K562 (cell line): ENCODE results near the gene PTK6. TPM values are rescaled to one million over a fixed set of nuclear protein-coding genes. Genes with fewer than 3 reads are reported as not detected.

Experiments
- ATF1 ChIP-seq, 2 experiments: fragments of 450-650 bp in 1 of 2; IDR thresholded peaks; 2 replicates each; pipeline ENCODE4 v1.6.1; 2016; ENCODE audit warnings: missing compliant biosample characterization in 1 of 2, missing genetic modification characterization in 1 of 2
- BCOR ChIP-seq: fragments of 450-650 bp; IDR thresholded peaks from 2 replicates; pipeline ENCODE4 v1.6.1; 2016
- CREM ChIP-seq: IDR thresholded peaks from 2 replicates; pipeline ENCODE4 v1.6.1; 2014; ENCODE audit warnings: antibody characterized with exemption, low read depth
- CXXC5 ChIP-seq: fragments of 250-450 bp; sonication (Bioruptor Pico); IDR thresholded peaks from 2 replicates; pipeline ENCODE4 v1.8.0; 2022; ENCODE audit warnings: inconsistent platforms, mild to moderate bottlenecking, moderate library complexity
- ERF ChIP-seq: fragments of 450-650 bp; formaldehyde crosslinking; IDR thresholded peaks from 2 replicates; pipeline ENCODE4 v1.4.0; 2020; ENCODE audit warnings: mild to moderate bottlenecking, mixed read lengths
- FOSL1 ChIP-seq: fragments of 200-800 bp; sonication (Bioruptor generic); conservative IDR thresholded peaks from 2 replicates; pipeline ENCODE4 v1.6.1; 2016; ENCODE audit warnings: missing genetic modification characterization, missing compliant biosample characterization
- HNRNPL ChIP-seq: fragments of 200-400 bp; formaldehyde crosslinking; IDR thresholded peaks from 2 replicates; pipeline ENCODE4 v1.6.1; 2017; ENCODE audit warnings: low read depth, mild to moderate bottlenecking, low read length
- MAZ ChIP-seq, 2 experiments: fragments of 450-650 bp in 1 of 2; sonication (generic) in 1 of 2; formaldehyde crosslinking; IDR thresholded peaks in 1 of 2; conservative IDR thresholded peaks in 1 of 2; 2 replicates each; pipeline versions ENCODE4 v1.4.0 to v1.5.0; 2020; ENCODE audit warnings: mild to moderate bottlenecking in 1 of 2, missing genetic modification reagents in 1 of 2
- MCM3 ChIP-seq: fragments of 450-650 bp; IDR thresholded peaks from 2 replicates; pipeline ENCODE4 v1.6.1; 2016
- MECOM ChIP-seq: fragments of 250-450 bp; sonication (Bioruptor Pico); IDR thresholded peaks from 2 replicates; pipeline ENCODE4 v1.8.0; 2022; ENCODE audit warnings: inconsistent platforms
- NCOA2 ChIP-seq, 2 experiments: fragments of 450-650 bp; IDR thresholded peaks; 2 replicates each; pipeline ENCODE4 v1.6.1; 2018; ENCODE audit warnings: mild to moderate bottlenecking in 2 of 2, moderate library complexity in 1 of 2; ENCODE audit not compliant: partially characterized antibody in 2 of 2
- NFIC ChIP-seq: fragments of 450-650 bp; IDR thresholded peaks from 2 replicates; pipeline ENCODE4 v1.6.1; 2017; ENCODE audit warnings: mild to moderate bottlenecking, inconsistent platforms
- NR4A1 ChIP-seq, 2 experiments: fragments of 250-450 bp in 1 of 2; fragments of 450-650 bp in 1 of 2; sonication (Bioruptor Pico) in 1 of 2; IDR thresholded peaks; 2 replicates each; pipeline versions ENCODE4 v1.4.0 to v1.6.1; 2016 to 2020; ENCODE audit warnings: mild to moderate bottlenecking in 2 of 2, missing compliant biosample characterization in 1 of 2, missing genetic modification characterization in 1 of 2, moderate library complexity in 1 of 2
- PCBP2 ChIP-seq: fragments of 200-400 bp; formaldehyde crosslinking; IDR thresholded peaks from 2 replicates; pipeline ENCODE4 v1.6.1; 2018; ENCODE audit warnings: low read length, low read depth, mild to moderate bottlenecking, moderate library complexity; ENCODE audit not compliant: poor library complexity, severe bottlenecking
- POLR2G ChIP-seq: fragments of 200-400 bp; formaldehyde crosslinking; IDR thresholded peaks from 2 replicates; pipeline ENCODE4 v1.6.1; 2017; ENCODE audit warnings: low read depth, mild to moderate bottlenecking, antibody characterized with exemption, low read length, moderate library complexity
- SAFB ChIP-seq: fragments of 200-400 bp; formaldehyde crosslinking; IDR thresholded peaks from 2 replicates; pipeline ENCODE4 v1.6.1; 2017; ENCODE audit warnings: low read depth, low read length, borderline replicate concordance
- SMARCA5 ChIP-seq: fragments of 450-650 bp; IDR thresholded peaks from 2 replicates; pipeline ENCODE4 v1.6.1; 2016
- TAF1 ChIP-seq: IDR thresholded peaks from 2 replicates; pipeline ENCODE4 v1.6.1; 2011; ENCODE audit warnings: mild to moderate bottlenecking, low read length, moderate library complexity; ENCODE audit not compliant: insufficient read depth, control insufficient read depth, severe bottlenecking; ENCODE audit errors: extremely low read depth
- TRIM28 ChIP-seq: fragments of 450-650 bp; IDR thresholded peaks from 2 replicates; pipeline ENCODE4 v1.6.1; 2017
- WHSC1 ChIP-seq: IDR thresholded peaks from one replicate; pipeline ENCODE4 v1.6.1; 2012; ENCODE audit warnings: low read length, control low read depth, inconsistent platforms
- ZBTB7A ChIP-seq: IDR thresholded peaks from 2 replicates; pipeline ENCODE4 v1.6.1; 2011; ENCODE audit warnings: low read depth, mild to moderate bottlenecking, low read length, moderate library complexity, borderline replicate concordance; ENCODE audit not compliant: control insufficient read depth
- ZMIZ1 ChIP-seq, 2 experiments: fragments of 150-350 bp in 1 of 2; IDR thresholded peaks; 2 replicates each; pipeline ENCODE4 v1.6.1; 2012 to 2016; ENCODE audit warnings: low read depth in 2 of 2, low read length in 2 of 2, mild to moderate bottlenecking in 1 of 2, moderate library complexity in 1 of 2
- ZNF644 ChIP-seq: fragments of 200-800 bp; sonication (Bioruptor generic); IDR thresholded peaks from 2 replicates; pipeline ENCODE4 v1.6.1; 2016; ENCODE audit warnings: low read depth, missing genetic modification characterization, missing compliant biosample characterization
- ZNF707 ChIP-seq: fragments of 250-450 bp; sonication (Bioruptor Pico); conservative IDR thresholded peaks from 2 replicates; pipeline ENCODE4 v1.8.0; 2022; ENCODE audit warnings: inconsistent platforms, mild to moderate bottlenecking, moderate library complexity
- polyA plus RNA-seq, 8 experiments: library from polyadenylated mRNA; depleted of rRNA in 4 of 8; stranded (reverse) in 5 of 8; unstranded in 3 of 8; fragments of >200 nt; fragmentation: Nextera tagmentation in 2 of 8; fragmentation: Illumina TruSeq in 1 of 8; extraction: Ambion mirVana in 2 of 8; extraction: Trizol in 1 of 8; gene quantifications; 2 replicates each; pipeline versions ENCODE4 v1.2.1 to v1.2.3, GENCODE V29; 2011 to 2014; ENCODE audit warnings: inconsistent platforms in 1 of 8, missing spikeins in 1 of 8
- total RNA-seq, 7 experiments: library from RNA; depleted of rRNA in 6 of 7; stranded (reverse); fragments of >200 nt in 6 of 7; fragmentation: Illumina TruSeq in 2 of 7; extraction: Trizol in 2 of 7; gene quantifications; 2 replicates each; pipeline versions ENCODE4 v1.2.1 to v1.2.3, GENCODE V29; 2011 to 2021; ENCODE audit warnings: low replicate concordance in 1 of 7

The PTK6 gene
- total and polyA plus RNA-seq, 9 of the 15 experiments (the other 6 are each of a cell fraction or from before 2014, with no cell fraction given), result 0.07 TPM; not detected in 8

GRCh38 chr20:63553933-63554290 is 16.7 kb upstream of the PTK6 start, which contains the start of gene FNDC11 (continued):
- TF ChIP-seq CREM (peak; percentile 35; the same call in 1 of the 2 replicates), NCOA2 (IDR thresholded peaks at IDR 0.05; ENCODE audit: partially characterized antibody in 2 of 2) (no peak), ZNF707 (CRISPR knock-in tag) (no peak), CXXC5 (CRISPR knock-in tag) (peak; percentile 3), TAF1 (no peak), BCOR (no peak), WHSC1 (no peak), ERF (CRISPR knock-in tag) (no peak), POLR2G (peak; percentile 9; the same call in 1 of the 2 replicates), SMARCA5 (no peak), ZMIZ1 (IDR thresholded peaks at IDR 0.05; ENCODE audit: low read depth in 2 of 2, low read length in 2 of 2) (no peak), ZNF644 (tag) (no peak), NR4A1 (CRISPR knock-in tag; IDR thresholded peaks at IDR 0.05) (no peak), NR4A1 (tag; IDR thresholded peaks at IDR 0.05) (no peak), MCM3 (no peak), MAZ (CRISPR knock-in tag; conservative IDR thresholded peaks at IDR 0.05 in 1 of 2, IDR thresholded peaks at IDR 0.05 in 1 of 2) (peak in 1 of 2 experiments; percentile 28; a peak in 1 of 4 replicates), ZBTB7A (peak; percentile 87; the same call in 1 of the 2 replicates), TRIM28 (no peak), MECOM (CRISPR knock-in tag) (no peak), PCBP2 (no peak), NFIC (no peak), FOSL1 (tag) (no peak), HNRNPL (0 out of 2 replicates have a peak, but pooled peaks have one; percentile 37), ATF1 (CRISPR knock-in tag; IDR thresholded peaks at IDR 0.05) (no peak), ATF1 (tag; IDR thresholded peaks at IDR 0.05) (peak; percentile 32; the same call in 1 of the 2 replicates), SAFB (no peak)
